IMR-90 (cell line): Measurements from ENCODE around the gene PRDM1. TPM values are rescaled to one million over a fixed set of nuclear protein-coding genes. Genes with fewer than 3 reads are reported as not detected.

Experiments used
- ATAC-seq: fragments of 200-7000 bp; cut with Tn5 transposase; 2 replicates; pipeline ENCODE4 v1.9.1; 2020; ENCODE audit warnings: low read depth, mild to moderate bottlenecking, moderate library complexity
- BruUV-seq: library from RNA; stranded (reverse); fragments of 400-500 nt; replicated peaks from 2 replicates; lab custom pipeline; 2021; lab: Mats Ljungman, UMichigan
- CTCF ChIA-PET: fragments of 300-600 bp; formaldehyde crosslinking; extraction: SDS; loops from one replicate; lab custom pipeline; 2021; ENCODE audit warnings: antibody characterized with exemption; lab: Yijun Ruan, JAX
- POLR2A ChIA-PET: fragments of 300-600 bp; sonication (Branson Sonifier 250); formaldehyde crosslinking; loops from one replicate; lab custom pipeline; 2022; ENCODE audit warnings: antibody characterized with exemption; ENCODE audit not compliant: unreplicated experiment; lab: Charles Lee
- DNase-seq: peaks from one replicate; pipeline ENCODE4 v3.0.0; 2013
- H2AFZ ChIP-seq: replicated peaks from 2 replicates; pipeline ENCODE3; 2013; ENCODE audit warnings: low read length, mild to moderate bottlenecking; ENCODE audit not compliant: poor library complexity
- H2AK5ac ChIP-seq: 2 replicates; pipeline ENCODE4 v1.6.1; 2013; ENCODE audit warnings: low read depth, low read length, inconsistent platforms
- H2AK9ac ChIP-seq: replicated peaks from 2 replicates; pipeline ENCODE3; 2013; ENCODE audit warnings: mild to moderate bottlenecking, low read depth, low read length, moderate library complexity; ENCODE audit not compliant: poor library complexity
- H2BK120ac ChIP-seq: 2 replicates; pipeline ENCODE4 v1.6.1; 2013; ENCODE audit warnings: low read depth, low read length, inconsistent platforms
- H2BK15ac ChIP-seq: 3 replicates; pipeline ENCODE4 v1.6.1; 2013; ENCODE audit warnings: low read depth, low read length, inconsistent platforms
- H2BK20ac ChIP-seq: 2 replicates; pipeline ENCODE4 v1.6.1; 2013; ENCODE audit warnings: low read depth, mild to moderate bottlenecking, inconsistent platforms, low read length, moderate library complexity
- H2BK5ac ChIP-seq: 2 replicates; pipeline ENCODE4 v1.6.1; 2013; ENCODE audit warnings: mild to moderate bottlenecking, low read depth, low read length, inconsistent platforms; ENCODE audit not compliant: poor library complexity, severe bottlenecking
- H3K14ac ChIP-seq: replicated peaks from 2 replicates; pipeline ENCODE4 v1.6.1; 2013; ENCODE audit warnings: low read depth, low read length, inconsistent platforms
- H3K18ac ChIP-seq: 2 replicates; pipeline ENCODE4 v1.6.1; 2013; ENCODE audit warnings: low read depth, low read length, control low read depth
- H3K23ac ChIP-seq: 2 replicates; pipeline ENCODE4 v1.6.1; 2013; ENCODE audit warnings: low read depth, low read length, inconsistent platforms
- H3K27ac ChIP-seq: 2 replicates; pipeline ENCODE4 v1.5.1; 2013; ENCODE audit warnings: mild to moderate bottlenecking, control low read depth, low read length; ENCODE audit not compliant: insufficient read depth
- H3K27me3 ChIP-seq: 2 replicates; pipeline ENCODE4 v1.6.1; 2013; ENCODE audit warnings: low read length; ENCODE audit not compliant: control insufficient read depth, insufficient read depth
- H3K36me3 ChIP-seq: 2 replicates; pipeline ENCODE4 v1.6.1; 2013; ENCODE audit warnings: low read length, mixed read lengths; ENCODE audit not compliant: control insufficient read depth, insufficient read depth
- H3K4ac ChIP-seq: 2 replicates; pipeline ENCODE4 v1.6.1; 2013; ENCODE audit warnings: low read depth, low read length, inconsistent platforms
- H3K4me1 ChIP-seq: 2 replicates; pipeline ENCODE4 v1.6.1; 2013; ENCODE audit warnings: low read length, mixed read lengths; ENCODE audit not compliant: control insufficient read depth, insufficient read depth
- H3K4me2 ChIP-seq: 2 replicates; pipeline ENCODE4 v1.6.1; 2013; ENCODE audit warnings: low read depth, mild to moderate bottlenecking, control low read depth, low read length, moderate library complexity
- H3K4me3 ChIP-seq: 2 replicates; pipeline ENCODE4 v1.5.1; 2013; ENCODE audit warnings: low read depth, mild to moderate bottlenecking, control low read depth, low read length, moderate library complexity; ENCODE audit not compliant: insufficient read depth
- H3K56ac ChIP-seq: 2 replicates; pipeline ENCODE4 v1.6.1; 2013; ENCODE audit warnings: low read length, inconsistent platforms; ENCODE audit not compliant: insufficient read depth; ENCODE audit errors: extremely low read depth
- H3K79me1 ChIP-seq, 2 experiments: 2 replicates each; pipeline ENCODE4 v1.6.1; 2013; ENCODE audit warnings: low read length in 2 of 2, inconsistent platforms in 1 of 2, low read depth in 1 of 2
- H3K9ac ChIP-seq: 2 replicates; pipeline ENCODE4 v1.6.1; 2013; ENCODE audit warnings: low read depth, low read length, control low read depth
- H3K9me1 ChIP-seq: 2 replicates; pipeline ENCODE4 v1.6.1; 2013; ENCODE audit warnings: low read length, inconsistent platforms; ENCODE audit not compliant: insufficient read depth
- H3K9me3 ChIP-seq: 2 replicates; pipeline ENCODE4 v1.6.1; 2013; ENCODE audit warnings: low read length; ENCODE audit not compliant: control insufficient read depth, insufficient read depth
- H4K20me1 ChIP-seq: 2 replicates; pipeline ENCODE4 v1.6.1; 2013; ENCODE audit warnings: low read length, inconsistent platforms; ENCODE audit not compliant: insufficient read depth
- H4K5ac ChIP-seq: 2 replicates; pipeline ENCODE4 v1.6.1; 2013; ENCODE audit warnings: mild to moderate bottlenecking, low read depth, low read length, control low read depth
- H4K8ac ChIP-seq, 2 experiments: 2 replicates each; pipeline ENCODE4 v1.6.1; 2013; ENCODE audit warnings: low read depth in 2 of 2, low read length in 2 of 2, control low read depth in 1 of 2, inconsistent platforms in 1 of 2
- H4K91ac ChIP-seq: 2 replicates; pipeline ENCODE4 v1.6.1; 2013; ENCODE audit warnings: low read depth, low read length, inconsistent platforms; ENCODE audit not compliant: insufficient read depth
- CEBPB ChIP-seq: IDR thresholded peaks from 2 replicates; pipeline ENCODE4 v1.6.1; 2012; ENCODE audit warnings: low read depth, low read length, improper control_type of control experiment
- CHD1 ChIP-seq: IDR thresholded peaks from 2 replicates; pipeline ENCODE4 v1.6.1; 2012; ENCODE audit warnings: low read depth, low read length, improper control_type of control experiment
- RAD21 ChIP-seq: IDR thresholded peaks from 2 replicates; pipeline ENCODE4 v1.6.1; 2012; ENCODE audit warnings: low read length, improper control_type of control experiment
- WGBS, 2 experiments: methylation state at CpG; one replicate each; pipeline versions ENCODE4 v1.1.5 to v1.1.7; 2013; ENCODE audit warnings: missing lambda C conversion rate in 2 of 2; ENCODE audit not compliant: insufficient read length in 1 of 2; ENCODE audit errors: extremely low coverage in 2 of 2; 5-methylcytosine and 5-hydroxymethylcytosine counted together
- dilution Hi-C: fragments of 300-500 bp; cut with HindIII; formaldehyde crosslinking; loops from one replicate; pipeline ENCODE4 v1.14.3; 2018; ENCODE audit warnings: low sequenced_read_pairs; ENCODE audit not compliant: unreplicated experiment
- in situ Hi-C: fragments of 300-500 bp; cut with MboI; formaldehyde crosslinking; loops from 3 replicates; pipeline ENCODE4 v1.14.3; 2019; ENCODE audit warnings: low sequenced_read_pairs, inconsistent platforms, mixed read lengths
- intact Hi-C: fragments of 100-400 bp; cut with micrococcal nuclease; formaldehyde crosslinking; loops from 2 replicates; pipeline ENCODE4 v1.10.0; 2022
- polyA plus RNA-seq, 3 experiments: library from polyadenylated mRNA; depleted of rRNA; stranded (reverse); fragments of >200 nt; gene quantifications; 2 replicates each; pipeline ENCODE4 v1.2.3, GENCODE V29; 2012; ENCODE audit warnings: low replicate concordance in 1 of 3
- total RNA-seq: library from RNA; depleted of rRNA; stranded (reverse); fragments of >200 nt; gene quantifications from 2 replicates; pipeline ENCODE4 v1.2.3, GENCODE V29; 2012
- TF ChIP-seq, protein P1 (sequence below): fragments of 150-350 bp; IDR thresholded peaks from 2 replicates; pipeline ENCODE4 v1.6.1; 2016; ENCODE audit warnings: low read depth, mild to moderate bottlenecking, low read length, moderate library complexity, borderline replicate concordance

The PRDM1 gene
- total and polyA plus RNA-seq, 2 of the 4 experiments (the other 2 are of a cell fraction), result 2.3 to 3.0 TPM

DNA sequence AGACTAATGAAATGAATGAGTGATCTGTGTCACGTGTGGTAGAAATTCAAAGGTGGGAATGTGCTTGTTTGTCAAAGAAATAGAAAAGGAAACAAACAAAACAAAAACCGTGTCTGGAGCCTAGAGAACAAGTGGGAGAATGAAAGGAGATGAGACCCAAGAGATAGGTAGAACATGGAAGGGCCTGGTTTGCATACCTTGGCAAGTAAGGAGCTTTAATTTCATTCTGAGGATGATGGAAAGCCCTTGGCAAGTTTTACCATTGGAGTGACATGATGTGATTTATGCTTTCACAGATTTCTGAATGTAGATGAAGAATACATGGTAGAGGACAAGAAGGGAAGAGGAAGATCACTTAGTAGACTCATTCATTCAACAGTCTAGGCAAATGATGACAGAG is 26.8 kb upstream of the PRDM1 start:
- no peak for DNase-seq
- H3K14ac ChIP-seq, result no peak overlapping the region
- no peak overlapping the region for H3K9ac ChIP-seq
- no peak overlapping the region for H2AFZ ChIP-seq
- no peak overlapping the region for H4K5ac ChIP-seq
- H2BK15ac ChIP-seq, result no peak overlapping the region
- H2BK120ac ChIP-seq, result no peak overlapping the region
- H3K4me1 ChIP-seq, result peaks cover 4% of the 10 kb centered on the region; the same call in 1 of the 2 replicates
- TF ChIP-seq CHD1 (no peak), CEBPB (no peak), RAD21 (no peak)
- TF ChIP-seq, protein P1, sequence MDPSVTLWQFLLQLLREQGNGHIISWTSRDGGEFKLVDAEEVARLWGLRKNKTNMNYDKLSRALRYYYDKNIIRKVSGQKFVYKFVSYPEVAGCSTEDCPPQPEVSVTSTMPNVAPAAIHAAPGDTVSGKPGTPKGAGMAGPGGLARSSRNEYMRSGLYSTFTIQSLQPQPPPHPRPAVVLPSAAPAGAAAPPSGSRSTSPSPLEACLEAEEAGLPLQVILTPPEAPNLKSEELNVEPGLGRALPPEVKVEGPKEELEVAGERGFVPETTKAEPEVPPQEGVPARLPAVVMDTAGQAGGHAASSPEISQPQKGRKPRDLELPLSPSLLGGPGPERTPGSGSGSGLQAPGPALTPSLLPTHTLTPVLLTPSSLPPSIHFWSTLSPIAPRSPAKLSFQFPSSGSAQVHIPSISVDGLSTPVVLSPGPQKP, result no peak
- no peak overlapping the region for H2AK5ac ChIP-seq
- no peak for ATAC-seq
- POLR2A ChIA-PET, result no interaction called here
- H3K27ac ChIP-seq, result no peak overlapping the region
- no peak overlapping the region for H3K18ac ChIP-seq
- H4K8ac ChIP-seq, result no peak overlapping the region
- H4K91ac ChIP-seq, result no peak overlapping the region
- H3K9me3 ChIP-seq, result no peaks in the 10 kb centered on the region
- dilution Hi-C loops, result no loop called here
- no peak overlapping the region for H2AK9ac ChIP-seq
- no peak overlapping the region for H3K23ac ChIP-seq
- 60% methylated on average over 2 of the region's 2 CpGs; no CpG with 5 or more reads in 1 of the 2 experiments for WGBS, 2 experiments
- no peak overlapping the region for H3K56ac ChIP-seq
- peaks cover 1% of the 10 kb centered on the region; the same call in 1 of the 2 replicates for H3K9me1 ChIP-seq
- H3K27me3 ChIP-seq, result no peaks in the 10 kb centered on the region
- no peak overlapping the region for H2BK20ac ChIP-seq
- H3K79me1 ChIP-seq, result no peaks in the 10 kb centered on the region
- no peaks in the 10 kb centered on the region for H4K20me1 ChIP-seq
- H3K36me3 ChIP-seq, result no peaks in the 10 kb centered on the region
- CTCF ChIA-PET, result no interaction called here
- H3K4me2 ChIP-seq, result no peak overlapping the region
- intact Hi-C loops, result no loop called here
- in situ Hi-C loops, result no loop called here
- H2BK5ac ChIP-seq, result no peak overlapping the region
- no TSS peak for BruUV-seq
- H3K4ac ChIP-seq, result no peak overlapping the region
- no peak overlapping the region for H3K4me3 ChIP-seq
